Neural progenitor cell (in vitro differentiated cells): Measurements from ENCODE around the gene BPIFB6. TPM values are rescaled to one million over a fixed set of nuclear protein-coding genes. Genes with fewer than 3 reads are reported as not detected.

Experiments used
- DNase-seq: peaks from one replicate; pipeline ENCODE4 v3.0.0-alpha.2; 2016; ENCODE audit warnings: low spot score
- H2AFZ ChIP-seq: fragments of 200-600 bp; sonication (generic); replicated peaks from 2 replicates; pipeline ENCODE4 v1.6.1; 2016; ENCODE audit warnings: antibody characterized with exemption
- H3F3A ChIP-seq: fragments of 200-600 bp; sonication (generic); 2 replicates; pipeline ENCODE4 v1.6.1; 2016; ENCODE audit warnings: antibody characterized with exemption, low read depth
- H3K27ac ChIP-seq: fragments of 200-600 bp; sonication (generic); 2 replicates; pipeline ENCODE4 v1.5.1; 2016; ENCODE audit warnings: mild to moderate bottlenecking
- H3K27me3 ChIP-seq: fragments of 200-600 bp; sonication (generic); 2 replicates; pipeline ENCODE4 v1.6.1; 2016; ENCODE audit warnings: mild to moderate bottlenecking, moderate library complexity
- H3K36me3 ChIP-seq: fragments of 200-600 bp; sonication (generic); 2 replicates; pipeline ENCODE4 v1.5.1; 2016
- H3K4me1 ChIP-seq: fragments of 200-600 bp; sonication (generic); 2 replicates; pipeline ENCODE4 v1.6.1; 2016; ENCODE audit warnings: mixed run types
- H3K4me2 ChIP-seq: fragments of 200-600 bp; sonication (generic); 2 replicates; pipeline ENCODE4 v1.6.1; 2016
- H3K4me3 ChIP-seq: fragments of 200-600 bp; sonication (generic); 2 replicates; pipeline ENCODE4 v1.5.1; 2016
- H3K79me2 ChIP-seq: fragments of 200-600 bp; sonication (generic); 2 replicates; pipeline ENCODE4 v1.6.1; 2016; ENCODE audit warnings: low read depth
- H3K9ac ChIP-seq: fragments of 200-600 bp; sonication (generic); 2 replicates; pipeline ENCODE4 v1.6.1; 2016
- H3K9me3 ChIP-seq: fragments of 200-600 bp; sonication (generic); 2 replicates; pipeline ENCODE4 v1.5.1; 2016; ENCODE audit warnings: low read depth
- H4K20me1 ChIP-seq: fragments of 200-600 bp; sonication (generic); 2 replicates; pipeline ENCODE4 v1.6.1; 2016; ENCODE audit warnings: low read depth
- H3K27ac Mint-ChIP-seq: 3 replicates; pipeline ENCODE4 v1.8.0; 2021; ENCODE audit warnings: mixed read lengths
- H3K27me3 Mint-ChIP-seq: 2 replicates; pipeline ENCODE4 v1.8.0; 2022; ENCODE audit warnings: low read depth, mild to moderate bottlenecking, inconsistent platforms, moderate library complexity, mixed read lengths; ENCODE audit not compliant: insufficient read depth
- H3K36me3 Mint-ChIP-seq: 3 replicates; pipeline ENCODE4 v1.8.0; 2021; ENCODE audit warnings: mixed read lengths
- H3K4me1 Mint-ChIP-seq: 3 replicates; pipeline ENCODE4 v1.8.0; 2021; ENCODE audit warnings: mixed read lengths
- H3K4me3 Mint-ChIP-seq: 3 replicates; pipeline ENCODE4 v1.8.0; 2021; ENCODE audit warnings: mild to moderate bottlenecking, moderate library complexity, mixed read lengths
- H3K9me3 Mint-ChIP-seq: 3 replicates; pipeline ENCODE4 v1.8.0; 2020; ENCODE audit warnings: mixed read lengths
- CTCF ChIP-seq: fragments of 200-600 bp; sonication (generic); IDR thresholded peaks from 2 replicates; pipeline ENCODE4 v1.5.1; 2017; ENCODE audit warnings: antibody characterized with exemption, mild to moderate bottlenecking
- EZH2 ChIP-seq: fragments of 200-600 bp; sonication (generic); IDR thresholded peaks from 2 replicates; pipeline ENCODE4 v1.6.1; 2017; ENCODE audit warnings: antibody characterized with exemption, mild to moderate bottlenecking, moderate library complexity
- EZH2phosphoT487 ChIP-seq: fragments of 200-600 bp; sonication (generic); IDR thresholded peaks from 2 replicates; pipeline ENCODE4 v1.6.1; 2017; ENCODE audit warnings: antibody characterized with exemption
- total RNA-seq: library from RNA; depleted of rRNA; stranded (reverse); fragments of >200 nt; gene quantifications from 2 replicates; pipeline ENCODE4 v1.2.3, GENCODE V29; 2015; ENCODE audit warnings: low replicate concordance

Gene BPIFB6
- total RNA-seq, 1 donor from 2014 or later: not detected

GRCh38 chr20:33022289-33022688 lies 9.2 kb upstream of the BPIFB6 start:
- TF ChIP-seq EZH2 (no peak), CTCF (no peak), EZH2phosphoT487 (no peak)
- Mint-ChIP-seq H3K27me3 (peaks cover 12% of the 10 kb centered on the region), H3K36me3 (no peaks in the 10 kb centered on the region), H3K9me3 (no peaks in the 10 kb centered on the region), H3K4me1 (no peaks in the 10 kb centered on the region), H3K4me3 (no peak overlapping the region), H3K27ac (no peak overlapping the region)
- Histone ChIP-seq H2AFZ (no peak overlapping the region), H3K4me1 (no peaks in the 10 kb centered on the region), H3K4me3 (no peak overlapping the region), H3K27ac (no peak overlapping the region), H3K36me3 (no peaks in the 10 kb centered on the region), H3K4me2 (no peak overlapping the region), H3K9me3 (no peaks in the 10 kb centered on the region), H4K20me1 (no peaks in the 10 kb centered on the region), H3K27me3 (peaks cover 24% of the 10 kb centered on the region), H3F3A (no peaks in the 10 kb centered on the region), H3K9ac (no peak overlapping the region), H3K79me2 (no peaks in the 10 kb centered on the region)
- DNase-seq: no peak

GRCh38 chr20:33022694-33023438 lies 8.6 kb upstream of the BPIFB6 start:
- Histone ChIP-seq H3K4me1 (no peaks in the 10 kb centered on the region), H3K79me2 (no peaks in the 10 kb centered on the region), H3K4me2 (no peak overlapping the region), H3K27ac (no peak overlapping the region), H4K20me1 (no peaks in the 10 kb centered on the region), H3K27me3 (peaks cover 24% of the 10 kb centered on the region), H3K4me3 (no peak overlapping the region), H3K9ac (no peak overlapping the region), H2AFZ (no peak overlapping the region), H3F3A (no peaks in the 10 kb centered on the region), H3K36me3 (no peaks in the 10 kb centered on the region), H3K9me3 (no peaks in the 10 kb centered on the region)
- Mint-ChIP-seq H3K4me3 (no peak overlapping the region), H3K36me3 (no peaks in the 10 kb centered on the region), H3K4me1 (no peaks in the 10 kb centered on the region), H3K27me3 (peaks cover 12% of the 10 kb centered on the region), H3K27ac (no peak overlapping the region), H3K9me3 (no peaks in the 10 kb centered on the region)
- DNase-seq: no peak
- TF ChIP-seq EZH2 (no peak), EZH2phosphoT487 (no peak)

DNA sequence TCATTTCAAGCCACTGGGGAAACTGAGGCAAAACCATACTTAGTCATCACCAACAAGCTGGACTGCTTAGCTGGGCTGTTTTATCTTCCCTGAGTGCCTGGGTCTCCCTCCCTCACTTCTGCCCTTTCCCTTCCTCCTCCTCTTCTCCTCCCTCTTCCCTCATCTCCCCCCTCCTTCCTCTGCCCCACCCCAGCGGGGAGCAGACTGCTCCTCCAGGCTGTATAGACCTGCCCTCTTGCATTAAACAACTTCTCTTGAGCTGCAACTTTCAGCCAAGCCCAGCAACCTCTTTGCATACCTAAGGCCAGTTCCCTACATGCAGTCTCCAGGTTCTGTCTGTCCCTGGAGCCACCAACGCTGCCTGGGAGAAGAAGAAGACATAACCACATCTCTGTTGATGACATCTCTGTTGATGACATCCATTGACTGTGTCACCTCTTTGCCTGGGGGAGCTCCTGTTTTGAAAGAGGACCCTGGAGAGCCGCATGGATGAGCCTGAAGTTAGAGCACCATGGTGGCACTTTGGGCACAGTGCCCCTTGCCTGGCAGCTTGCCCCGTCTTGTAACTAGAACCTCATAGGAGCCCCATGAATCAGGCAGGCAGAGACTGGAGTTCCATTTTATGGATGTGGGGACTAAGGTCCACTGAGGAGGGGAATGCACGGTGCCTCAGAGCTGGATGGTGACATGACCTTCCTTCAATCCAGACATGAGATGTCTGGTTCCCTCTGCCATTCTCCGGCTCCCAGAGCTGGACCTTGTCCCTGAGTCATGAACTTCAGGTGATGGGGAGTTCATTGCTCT lies 7.8 kb upstream of the BPIFB6 start:
- Histone ChIP-seq H3K27ac (no peak overlapping the region), H3K4me2 (no peak overlapping the region), H3K27me3 (peaks cover 24% of the 10 kb centered on the region), H3K4me1 (no peaks in the 10 kb centered on the region), H3K79me2 (no peaks in the 10 kb centered on the region), H3F3A (no peaks in the 10 kb centered on the region), H3K36me3 (no peaks in the 10 kb centered on the region), H3K4me3 (no peak overlapping the region), H3K9me3 (no peaks in the 10 kb centered on the region), H4K20me1 (no peaks in the 10 kb centered on the region), H2AFZ (no peak overlapping the region), H3K9ac (no peak overlapping the region)
- H3K27ac Mint-ChIP-seq: no peak overlapping the region
- no peaks in the 10 kb centered on the region for H3K9me3 Mint-ChIP-seq
- peaks cover 14% of the 10 kb centered on the region for H3K27me3 Mint-ChIP-seq
- no peak for DNase-seq
- no peaks in the 10 kb centered on the region for H3K36me3 Mint-ChIP-seq
- H3K4me3 Mint-ChIP-seq: no peak overlapping the region
- no peaks in the 10 kb centered on the region for H3K4me1 Mint-ChIP-seq
- TF ChIP-seq CTCF (no peak), EZH2 (no peak), EZH2phosphoT487 (no peak)

DNA sequence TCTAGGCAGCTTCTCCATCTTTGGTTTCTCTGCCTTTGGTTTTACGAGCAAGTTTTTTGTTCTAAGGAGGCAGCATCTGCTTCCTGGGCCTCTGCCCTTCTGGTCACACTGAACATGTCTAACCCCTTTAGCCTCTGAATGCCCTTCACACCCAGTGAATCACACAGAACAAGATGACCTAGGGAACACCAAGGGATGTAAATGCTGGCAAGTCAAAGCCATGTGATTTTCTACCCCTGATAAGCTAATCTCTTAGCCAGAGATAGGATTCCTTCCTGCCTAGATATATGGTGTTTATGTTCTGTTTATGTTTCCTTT lies 7.2 kb upstream of the BPIFB6 start:
- H3K9me3 Mint-ChIP-seq: no peaks in the 10 kb centered on the region
- H3K4me3 Mint-ChIP-seq: no peak overlapping the region
- no peaks in the 10 kb centered on the region for H4K20me1 ChIP-seq
- H3K9me3 ChIP-seq: no peaks in the 10 kb centered on the region
- peaks cover 11% of the 10 kb centered on the region for H3K27me3 Mint-ChIP-seq
- TF ChIP-seq EZH2phosphoT487 (no peak), EZH2 (no peak), CTCF (no peak)
- no peak overlapping the region for H3K4me3 ChIP-seq
- H3K9ac ChIP-seq: no peak overlapping the region
- no peaks in the 10 kb centered on the region for H3K4me1 ChIP-seq
- no peak overlapping the region for H3K27ac Mint-ChIP-seq
- H3K27me3 ChIP-seq: peaks cover 24% of the 10 kb centered on the region
- H3K27ac ChIP-seq: no peak overlapping the region
- H3K36me3 Mint-ChIP-seq: no peaks in the 10 kb centered on the region
- DNase-seq: no peak
- no peaks in the 10 kb centered on the region for H3K4me1 Mint-ChIP-seq
- no peaks in the 10 kb centered on the region for H3K79me2 ChIP-seq
- no peak overlapping the region for H3K4me2 ChIP-seq
- H3K36me3 ChIP-seq: no peaks in the 10 kb centered on the region
- H2AFZ ChIP-seq: no peak overlapping the region
- no peaks in the 10 kb centered on the region for H3F3A ChIP-seq
